Thyroid gland (tissue), 4 donors: ENCODE results near the gene SLC29A3. TPM values are rescaled to one million over a fixed set of nuclear protein-coding genes. Genes with fewer than 3 reads are reported as not detected.

Experiments
- DNase-seq, 2 donors: peaks; one replicate each; pipeline ENCODE4 v3.0.0-alpha.2; 2019
- H3K27ac ChIP-seq, 3 donors: fragments of 200-600 bp; sonication (generic); 1 replicate in 2 of 3; 2 replicates in 1 of 3; pipeline ENCODE4 v1.5.1; 2016 to 2019; ENCODE audit warnings: mild to moderate bottlenecking in 1 of 3, moderate library complexity in 1 of 3
- H3K27me3 ChIP-seq: fragments of 200-600 bp; sonication (generic); one replicate; pipeline ENCODE4 v1.5.1; 2019
- H3K36me3 ChIP-seq, 2 donors: fragments of 200-600 bp; sonication (generic); one replicate each; pipeline ENCODE4 v1.5.1; 2016 to 2019
- H3K4me1 ChIP-seq, 2 donors: fragments of 200-600 bp; sonication (generic); one replicate each; pipeline ENCODE4 v1.5.1; 2017 to 2019
- H3K4me3 ChIP-seq, 3 donors: fragments of 200-600 bp; sonication (generic); replicated peaks in 1 of 3; 1 replicate in 2 of 3; 2 replicates in 1 of 3; pipeline ENCODE4 v1.5.1; 2016; ENCODE audit warnings: mild to moderate bottlenecking in 1 of 3
- H3K9me3 ChIP-seq: fragments of 200-600 bp; sonication (generic); one replicate; pipeline ENCODE4 v1.5.1; 2017
- CTCF ChIP-seq, 6 experiments: fragments of 200-600 bp in 3 of 6; fragments of 450-650 bp in 3 of 6; sonication (generic) in 3 of 6; IDR thresholded peaks; one replicate each; pipeline ENCODE4 v1.5.1; 2016 to 2019; ENCODE audit warnings: antibody characterized with exemption in 6 of 6, mild to moderate bottlenecking in 2 of 6, inconsistent platforms in 1 of 6, moderate library complexity in 1 of 6
- POLR2A ChIP-seq, 2 donors: fragments of 450-650 bp; IDR thresholded peaks; one replicate each; pipeline ENCODE4 v1.6.1; 2017; ENCODE audit warnings: antibody characterized with exemption in 2 of 2, mild to moderate bottlenecking in 2 of 2, moderate library complexity in 1 of 2
- WGBS, 2 donors: methylation state at CpG; one replicate each; pipeline ENCODE4 v1.1.5; 2017; 5-methylcytosine and 5-hydroxymethylcytosine counted together
- intact Hi-C: fragments of 100-400 bp; cut with DNase I; formaldehyde crosslinking; loops from one replicate; pipeline ENCODE4 v1.15.1; 2023
- total RNA-seq, 4 donors: library from RNA; depleted of rRNA; stranded (reverse); fragments of >200 nt; gene quantifications; one replicate each; pipeline ENCODE4 v1.2.3, GENCODE V29; 2016

Gene SLC29A3
- total RNA-seq, 4 donors from 2014 or later = 5.1 to 8.2 (median 6.7) TPM

DNA sequence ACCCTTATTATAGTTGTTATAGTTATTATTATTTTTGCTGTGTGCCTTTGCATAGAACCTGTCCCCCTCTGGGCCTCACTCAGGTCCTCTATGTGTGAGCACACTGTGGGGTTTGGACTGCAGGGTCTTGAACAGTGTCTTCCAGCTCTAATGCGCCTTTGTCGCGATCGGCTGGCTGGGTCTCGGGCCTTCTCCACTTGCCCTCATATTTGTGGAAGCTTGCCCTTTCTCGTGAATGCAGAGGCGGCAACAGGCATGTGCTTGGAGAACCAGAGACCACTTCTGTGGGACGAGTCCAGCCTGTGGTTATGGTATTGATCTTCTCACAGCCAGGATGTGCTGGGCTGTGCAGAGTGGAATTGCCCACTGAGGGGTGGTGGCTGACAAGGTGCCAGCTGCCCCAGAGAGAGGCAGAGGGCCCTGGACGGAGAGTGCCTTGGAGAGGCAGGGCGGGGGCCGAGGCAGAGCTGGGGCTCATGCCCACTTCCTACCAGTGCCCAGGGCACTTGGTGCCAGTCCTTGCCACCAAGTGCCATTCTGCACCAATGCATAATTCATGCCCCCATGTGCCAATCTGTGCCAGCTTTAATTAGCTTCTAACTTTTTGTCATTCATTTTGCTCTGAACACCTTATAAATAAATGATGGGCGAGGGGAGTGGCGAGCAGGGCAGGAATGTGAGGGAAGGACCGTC is 70.9 kb downstream of the SLC29A3 start:
- DNase-seq = no peak
- H3K4me1 ChIP-seq = no peaks in the 10 kb centered on the region
- WGBS, 2 donors = 87 to 92% methylated on average over 12 to 13 of the region's 14 CpGs
- H3K4me3 ChIP-seq = no peak overlapping the region
- no peaks in the 10 kb centered on the region for H3K9me3 ChIP-seq
- H3K27me3 ChIP-seq = no peaks in the 10 kb centered on the region
- intact Hi-C loops = loop anchor here (5.0 kb wide), 1 partner anchor 177 kb away; no protein-coding TSS in a partner anchor
- TF ChIP-seq POLR2A (IDR thresholded peaks at IDR 0.05) (no peak), CTCF (IDR thresholded peaks at IDR 0.05) (no peak)
- H3K27ac ChIP-seq = no peak overlapping the region
- no peaks in the 10 kb centered on the region for H3K36me3 ChIP-seq

DNA sequence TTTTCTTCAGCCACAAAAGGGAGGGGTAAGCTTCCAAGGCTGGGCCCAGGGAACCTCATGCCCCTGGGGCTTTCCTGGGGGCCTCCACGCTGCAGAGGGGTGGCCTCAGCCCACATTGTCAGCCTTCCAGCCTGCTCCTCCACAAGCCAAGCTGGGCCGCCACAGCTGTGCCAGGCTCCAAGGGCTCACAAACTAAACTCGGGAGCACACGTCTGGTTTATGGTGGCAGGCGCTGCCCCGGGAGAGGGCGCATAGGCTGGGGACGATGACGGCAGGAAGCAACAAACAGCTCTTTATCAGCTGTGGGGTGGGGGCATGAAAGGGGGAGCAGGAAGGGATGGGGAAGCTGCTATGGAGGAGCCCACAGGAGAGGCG is 71.4 kb downstream of the SLC29A3 start:
- Histone ChIP-seq H3K4me1 (no peaks in the 10 kb centered on the region), H3K9me3 (no peaks in the 10 kb centered on the region), H3K27ac (no peak overlapping the region), H3K36me3 (no peaks in the 10 kb centered on the region), H3K4me3 (no peak overlapping the region), H3K27me3 (no peaks in the 10 kb centered on the region)
- TF ChIP-seq POLR2A (IDR thresholded peaks at IDR 0.05) = no peak
- no peak for TF ChIP-seq CTCF (IDR thresholded peaks at IDR 0.05)
- intact Hi-C loops = loop anchor here (5.0 kb wide), 1 partner anchor 177 kb away; no protein-coding TSS in a partner anchor
- no peak for DNase-seq
- WGBS, 2 donors = 52 to 64% methylated on average over 9 to 10 of the region's 10 CpGs

DNA sequence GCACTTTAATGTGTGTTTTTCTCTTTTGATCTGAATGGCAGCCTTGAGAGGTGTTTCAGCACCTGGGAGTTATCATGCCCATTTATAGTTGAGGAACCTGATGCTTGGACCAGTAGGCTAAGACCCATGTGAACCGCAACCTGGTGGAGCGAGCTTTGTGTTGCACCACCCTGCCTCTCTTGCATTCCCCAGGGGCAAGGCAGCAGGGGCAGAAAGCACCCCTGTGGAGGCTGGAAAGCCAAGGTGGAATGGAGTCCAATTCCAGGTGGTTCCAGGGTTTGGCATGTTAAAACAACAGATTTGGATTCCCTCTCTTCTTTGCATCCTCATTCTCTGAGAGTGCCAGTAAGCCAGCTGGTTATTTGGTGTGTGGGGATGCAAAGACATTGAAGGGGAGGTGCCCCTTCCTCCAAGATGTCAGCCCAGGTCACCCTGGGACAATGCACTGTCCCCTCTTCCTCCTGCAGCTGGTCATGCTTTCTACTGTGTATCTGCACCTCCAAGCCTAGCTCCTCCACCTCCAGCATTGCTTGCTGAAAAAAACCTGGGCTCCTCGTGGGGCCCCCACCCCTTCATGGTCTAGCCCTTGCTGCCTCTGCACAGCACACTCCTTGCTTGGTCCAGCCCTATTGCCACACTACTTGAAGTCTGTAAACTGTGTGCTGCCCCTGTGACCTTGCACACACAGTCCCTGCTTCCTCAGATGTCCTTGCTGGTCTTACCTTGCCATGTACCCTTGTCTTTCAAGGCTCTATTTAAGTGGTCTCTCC is 72.0 kb downstream of the SLC29A3 start:
- no peaks in the 10 kb centered on the region for H3K9me3 ChIP-seq
- no peaks in the 10 kb centered on the region for H3K4me1 ChIP-seq
- WGBS, 2 donors = 75 to 78% methylated on average over 3 of the region's 3 CpGs
- H3K27me3 ChIP-seq = no peaks in the 10 kb centered on the region
- no peak overlapping the region for H3K4me3 ChIP-seq
- no peak for DNase-seq
- TF ChIP-seq POLR2A (IDR thresholded peaks at IDR 0.05) = no peak
- TF ChIP-seq CTCF (IDR thresholded peaks at IDR 0.05) = no peak
- no peak overlapping the region for H3K27ac ChIP-seq
- intact Hi-C loops = loop anchor here (5.0 kb wide), 1 partner anchor 176 kb away; no protein-coding TSS in a partner anchor
- no peaks in the 10 kb centered on the region for H3K36me3 ChIP-seq

- WGBS, 2 donors = 88 to 90% methylated on average over 5 of the region's 5 CpGs
- Histone ChIP-seq H3K36me3 (no peaks in the 10 kb centered on the region), H3K9me3 (no peaks in the 10 kb centered on the region), H3K27ac (no peak overlapping the region), H3K4me3 (no peak overlapping the region), H3K4me1 (no peaks in the 10 kb centered on the region), H3K27me3 (no peaks in the 10 kb centered on the region)
- intact Hi-C loops = loop anchor here (5.0 kb wide), 1 partner anchor 176 kb away; no protein-coding TSS in a partner anchor
- TF ChIP-seq POLR2A (IDR thresholded peaks at IDR 0.05) (no peak), CTCF (IDR thresholded peaks at IDR 0.05) (no peak)
- DNase-seq = no peak
Measured at GRCh38 chr10:71391701-71392100, 72.6 kb downstream of the SLC29A3 start.

GRCh38 chr10:71392292-71392691 is 73.2 kb downstream of the SLC29A3 start:
- intact Hi-C loops = loop anchor here (5.0 kb wide), 1 partner anchor 175 kb away; no protein-coding TSS in a partner anchor
- Histone ChIP-seq H3K4me1 (peaks cover 2 to 5% of the 10 kb centered on the region in 2 donors), H3K9me3 (no peaks in the 10 kb centered on the region), H3K36me3 (no peaks in the 10 kb centered on the region), H3K27me3 (peaks cover under 1% of the 10 kb centered on the region), H3K4me3 (no peak overlapping the region), H3K27ac (no peak overlapping the region)
- DNase-seq = no peak
- TF ChIP-seq CTCF (IDR thresholded peaks at IDR 0.05) = no peak
- WGBS, 2 donors = 9 to 14% methylated on average over 1 of the region's 1 CpG
